AG08395 (cell line): ENCODE data around the gene CELF6.
"Not testable (repeated sequence)": the region's sequence is repeated elsewhere in the genome, so short reads cannot be mapped to it uniquely, and the experiment has no call there.

Experiments used
- DNase-seq: peaks from one replicate; pipeline ENCODE4 v3.0.0; 2012; ENCODE audit warnings: mixed read lengths, low spot score

Gene CELF6

DNA sequence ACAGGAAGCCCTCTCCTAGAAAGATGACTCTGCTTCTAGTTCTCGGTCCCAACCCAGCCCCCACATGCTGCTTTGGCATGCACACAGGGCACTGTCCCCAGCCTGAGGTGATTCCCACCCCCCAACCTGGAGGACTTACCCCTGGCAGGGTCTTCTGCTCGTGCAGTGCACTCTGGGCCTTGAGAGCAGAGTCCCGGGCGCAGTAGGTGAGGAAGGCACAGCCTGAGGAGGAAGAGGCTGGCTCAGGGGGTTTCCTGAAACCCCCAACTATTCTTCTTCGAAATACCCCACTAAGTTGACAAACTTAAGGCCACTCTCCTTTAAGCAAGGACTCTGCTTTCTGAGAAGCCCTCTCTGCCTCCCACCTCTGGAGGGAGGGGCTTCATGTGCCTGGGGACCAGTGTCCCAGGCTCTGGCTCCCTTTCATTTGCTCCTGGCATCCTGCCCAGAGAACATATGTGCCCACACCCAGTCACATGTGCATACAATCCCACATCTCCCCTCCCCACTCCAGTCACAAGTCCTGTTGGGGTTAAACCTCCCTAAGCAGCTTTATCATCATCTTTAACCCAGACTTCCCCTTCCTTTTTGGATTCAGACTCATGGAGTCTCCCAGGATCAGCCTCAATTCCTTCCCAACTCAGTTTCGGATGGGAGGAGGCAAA, 4.1 kb downstream of the CELF6 start:
- no peak for DNase-seq

DNA sequence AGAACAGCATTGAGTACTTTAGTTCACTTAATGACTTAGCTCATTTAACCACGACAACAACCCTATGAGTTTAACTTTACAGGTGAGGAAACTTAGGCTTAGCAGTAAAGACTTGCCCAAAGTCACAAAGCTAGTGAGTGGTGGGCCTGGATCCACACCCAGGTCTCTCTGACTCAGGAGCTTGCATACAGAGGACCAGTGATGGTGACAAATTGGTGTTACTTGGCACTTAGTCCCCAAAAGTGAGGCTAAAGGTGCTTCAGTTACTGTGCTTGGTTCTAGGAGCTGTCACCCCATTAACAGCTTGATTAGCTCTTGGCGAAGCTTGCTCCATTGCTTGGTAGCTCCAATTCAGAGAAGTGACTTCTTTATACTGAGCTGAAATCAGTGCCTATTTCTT, 6.1 kb downstream of the CELF6 start:
- DNase-seq, result no peak

DNA sequence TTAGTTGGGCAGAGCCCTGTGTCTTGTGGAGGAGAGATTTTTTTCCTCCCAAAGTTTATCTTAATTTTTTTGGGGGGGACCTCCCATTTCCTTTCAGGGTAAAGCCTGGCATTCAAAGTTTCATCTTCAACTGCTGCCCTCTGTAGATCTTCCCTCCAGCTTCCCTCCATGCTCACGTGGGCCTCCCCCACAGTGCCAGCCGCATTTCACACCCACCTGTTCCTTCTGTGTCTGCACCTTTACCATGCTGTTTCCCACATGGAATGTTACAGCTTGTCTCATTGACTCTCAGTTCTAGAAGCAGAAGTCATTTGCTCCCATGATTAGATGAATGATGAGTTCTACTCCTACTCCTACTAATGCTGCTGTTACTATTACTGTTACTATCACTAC, 6.5 kb downstream of the CELF6 start:
- no peak for DNase-seq

GRCh38 chr15:72312605-72313447, 7.1 kb downstream of the CELF6 start:
- DNase-seq, result peak; percentile 91

DNA sequence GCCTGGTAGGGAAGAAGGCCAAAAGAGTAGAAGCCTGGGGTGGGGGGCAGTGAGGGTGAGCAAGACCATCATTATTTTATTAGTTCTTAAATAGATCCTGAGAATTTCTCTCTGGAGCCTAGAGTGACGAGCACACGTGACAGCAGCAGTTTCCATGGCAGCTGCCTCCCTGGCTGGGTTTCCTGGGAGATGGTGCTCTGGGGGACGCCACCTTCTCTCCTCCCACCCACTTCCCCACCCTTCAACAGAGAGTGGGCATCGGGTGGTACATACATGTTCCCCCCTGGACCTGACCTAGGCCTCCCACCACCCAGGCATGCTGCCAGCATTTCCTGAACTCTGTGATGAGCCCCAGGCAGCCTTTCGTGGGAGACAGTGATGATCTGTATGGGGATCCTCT, 12.9 kb downstream of the CELF6 start:
- DNase-seq, result no peak

- DNase-seq, result no peak
These were observed 13.7 kb downstream of the CELF6 start for GRCh38 chr15:72306211-72306785.

GRCh38 chr15:72304596-72304995, 15.4 kb downstream of the CELF6 start:
- no peak for DNase-seq

GRCh38 chr15:72302955-72303354, 17.0 kb downstream of the CELF6 start:
- DNase-seq, result no peak

DNA sequence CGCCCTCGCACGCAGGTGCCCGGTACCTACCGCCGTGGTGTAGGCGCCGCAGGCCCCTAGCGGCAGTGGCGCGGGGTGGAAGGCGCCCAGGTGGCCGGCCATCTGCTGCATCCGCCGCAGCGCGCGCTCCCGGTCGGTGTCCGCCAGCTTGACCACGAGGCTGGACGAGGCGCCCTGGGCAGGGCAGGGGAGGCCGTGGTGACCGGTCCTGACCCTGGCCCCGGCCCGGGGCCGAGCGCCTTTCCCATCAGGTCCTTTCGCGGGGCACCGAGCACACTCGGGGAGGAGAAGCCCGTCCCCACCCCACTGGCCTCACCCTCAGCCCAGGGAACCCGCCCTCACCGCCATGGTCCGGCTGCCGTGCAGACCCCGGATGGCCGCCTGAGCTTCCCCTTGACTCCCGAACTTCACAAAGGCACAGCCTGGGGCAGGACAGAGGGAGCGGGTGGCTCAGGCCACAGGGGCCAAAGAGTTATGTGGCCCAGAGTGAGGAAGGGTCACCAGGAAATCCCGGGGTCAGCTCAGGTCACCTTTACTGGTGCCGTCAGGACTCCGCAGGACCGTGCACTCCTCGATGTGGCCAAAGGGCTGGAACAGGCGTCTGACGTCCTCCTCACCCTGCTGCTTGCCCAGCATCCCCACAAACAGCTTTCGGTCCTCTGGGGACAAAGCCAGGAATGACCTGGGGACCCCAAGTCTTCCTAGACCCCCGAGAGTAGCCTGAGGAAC, 30.2 kb downstream of the CELF6 start:
- DNase-seq, result no peak

DNA sequence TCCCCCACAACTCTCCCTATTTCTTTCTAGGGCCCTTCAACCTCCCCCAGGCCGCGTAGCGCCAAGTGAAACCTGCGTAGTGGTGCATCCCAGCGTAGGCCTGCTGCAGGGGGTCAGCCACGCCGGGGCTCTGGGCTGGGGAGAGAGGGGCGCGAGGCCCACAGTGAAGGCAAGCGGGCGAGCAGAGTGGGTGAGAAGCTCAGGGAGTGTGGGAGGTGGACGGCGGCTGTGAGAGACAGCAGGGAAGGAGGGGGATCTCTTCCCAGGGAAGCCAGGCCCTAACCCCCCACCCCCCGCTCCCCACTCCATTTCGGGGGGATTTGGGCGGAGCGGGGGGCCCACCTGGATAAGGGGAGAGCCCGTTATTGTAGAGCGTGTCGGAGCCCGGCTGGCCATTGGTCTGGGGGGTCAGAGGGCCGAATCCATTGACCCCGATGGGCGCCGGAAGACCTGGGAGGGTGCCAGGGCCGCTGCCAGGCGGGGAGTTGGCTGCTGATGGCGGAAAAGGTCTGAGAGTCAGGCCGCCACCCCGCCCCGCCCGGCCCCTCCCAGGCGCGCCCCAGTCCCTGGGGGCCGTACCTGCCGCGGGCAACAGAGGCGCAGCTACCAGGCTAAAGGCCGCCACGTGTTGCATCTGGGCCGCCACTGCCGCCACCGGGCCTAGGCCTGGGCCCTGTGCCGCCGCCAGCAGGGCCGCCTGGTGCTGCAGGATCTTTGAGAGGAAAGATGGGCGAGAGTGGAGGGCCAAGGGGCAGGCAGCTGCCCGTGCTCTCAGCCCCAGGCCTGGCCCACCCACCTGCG, 31.0 kb downstream of the CELF6 start:
- no peak for DNase-seq

DNA sequence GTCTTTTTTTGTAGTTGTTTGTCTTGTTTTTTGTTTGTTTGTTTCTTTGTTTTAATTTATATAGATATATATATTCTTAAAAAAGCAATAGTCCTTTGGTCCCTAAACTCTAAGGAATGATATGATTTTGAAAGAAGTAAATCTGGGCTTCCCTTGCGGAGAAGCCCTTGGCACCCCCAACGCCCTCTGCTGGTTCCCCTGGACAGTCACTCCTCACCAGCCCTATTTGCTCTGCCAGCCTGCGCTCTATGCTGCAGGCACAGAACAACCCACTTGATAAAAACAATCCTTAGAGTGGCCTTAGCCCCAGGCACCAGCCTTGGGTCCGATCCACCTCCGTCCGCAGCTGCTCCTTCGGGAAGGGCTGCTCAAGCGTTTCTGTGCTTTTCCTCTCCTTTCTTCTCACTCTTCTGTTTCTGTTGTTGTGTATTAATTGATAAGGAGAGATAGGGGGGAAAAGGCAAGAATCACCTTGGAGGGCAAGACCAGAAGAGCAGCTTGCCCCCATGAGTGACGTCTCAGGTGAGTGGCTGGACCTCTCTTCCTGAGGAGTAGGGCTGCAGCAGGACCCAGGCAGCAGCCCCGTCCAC, 33.9 kb downstream of the CELF6 start:
- DNase-seq, result peak; percentile 37

DNA sequence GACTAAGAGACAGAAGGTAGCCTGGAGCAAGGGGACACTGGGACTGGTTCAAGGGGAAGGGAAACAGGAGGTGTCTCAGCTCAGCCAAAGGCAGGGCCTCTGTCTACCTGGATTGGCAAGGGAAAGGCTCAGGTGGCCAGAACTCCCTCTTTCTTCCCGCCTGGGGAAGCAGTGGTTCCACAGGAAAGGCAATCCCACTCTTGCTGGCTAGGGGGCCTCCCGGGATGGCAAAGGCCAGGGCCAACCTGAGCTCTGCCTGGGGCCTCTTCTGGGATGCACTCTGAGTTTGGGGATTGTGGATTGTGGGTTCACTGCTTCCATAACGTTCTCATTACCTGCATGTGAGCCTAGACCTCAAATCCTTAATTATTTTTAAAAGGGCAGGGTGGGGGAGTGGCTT, 34.6 kb downstream of the CELF6 start:
- DNase-seq, result no peak

DNA sequence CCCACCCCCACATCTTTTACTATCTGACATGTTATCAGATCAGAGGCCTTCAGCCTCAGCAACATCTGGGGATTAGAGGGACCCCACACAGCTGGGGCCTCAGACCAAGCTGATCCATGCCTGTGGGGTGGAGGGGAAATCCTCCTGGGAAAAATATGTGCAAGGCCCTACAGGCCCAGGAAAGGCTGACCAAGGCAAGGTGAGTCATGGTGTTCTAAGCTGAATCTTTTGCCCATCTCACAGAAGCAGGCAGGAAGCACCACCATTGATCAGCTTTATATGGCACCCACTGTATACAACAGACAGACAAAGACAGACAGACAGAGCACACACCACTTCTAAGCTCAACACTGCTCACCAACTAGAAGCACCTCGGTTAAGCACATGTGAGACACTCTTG, 35.2 kb downstream of the CELF6 start:
- no peak for DNase-seq

DNA sequence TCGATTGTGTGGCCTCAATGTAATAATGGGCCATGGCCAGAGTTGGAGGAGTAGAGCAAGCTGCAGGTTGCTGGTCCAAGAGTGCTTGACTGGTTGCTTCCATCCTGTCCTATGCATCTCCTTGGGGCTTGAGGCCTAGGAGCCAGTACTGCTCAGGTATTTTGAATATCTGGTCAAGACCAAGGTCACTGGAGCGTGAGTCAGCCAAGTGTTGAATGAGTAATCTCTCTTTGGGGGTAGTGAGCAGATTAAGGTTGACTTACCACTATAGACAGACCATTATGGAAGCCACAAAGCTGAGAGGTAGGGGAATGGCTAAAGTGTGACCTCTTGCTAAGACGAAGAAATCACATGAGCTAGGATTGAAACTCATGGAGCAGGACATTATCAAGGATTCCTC, 38.2 kb downstream of the CELF6 start:
- no peak for DNase-seq

GRCh38 chr15:72280751-72281150, 39.2 kb downstream of the CELF6 start:
- no peak for DNase-seq

DNA sequence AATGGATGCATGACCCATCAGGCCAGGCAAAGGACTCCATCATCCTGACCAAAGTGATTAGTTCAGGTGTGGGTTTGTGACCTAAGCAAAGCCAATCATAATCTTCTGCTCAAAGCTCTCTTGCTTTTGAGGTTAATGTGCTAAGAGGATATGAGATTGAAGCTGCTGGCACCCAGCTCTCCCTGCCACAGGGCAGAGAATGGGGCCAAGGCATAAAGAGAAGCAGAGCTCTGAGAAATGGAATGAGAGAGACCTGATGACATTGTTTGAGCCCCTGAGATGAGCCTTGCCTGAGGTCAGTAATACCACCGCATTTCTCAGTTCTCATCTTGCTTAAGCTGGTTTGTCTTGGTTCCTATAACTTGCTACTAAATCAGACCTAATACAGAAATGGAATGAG, 41.2 kb downstream of the CELF6 start:
- no peak for DNase-seq

- no peak for DNase-seq
These were observed 43.6 kb downstream of the CELF6 start for GRCh38 chr15:72276326-72276700.

DNA sequence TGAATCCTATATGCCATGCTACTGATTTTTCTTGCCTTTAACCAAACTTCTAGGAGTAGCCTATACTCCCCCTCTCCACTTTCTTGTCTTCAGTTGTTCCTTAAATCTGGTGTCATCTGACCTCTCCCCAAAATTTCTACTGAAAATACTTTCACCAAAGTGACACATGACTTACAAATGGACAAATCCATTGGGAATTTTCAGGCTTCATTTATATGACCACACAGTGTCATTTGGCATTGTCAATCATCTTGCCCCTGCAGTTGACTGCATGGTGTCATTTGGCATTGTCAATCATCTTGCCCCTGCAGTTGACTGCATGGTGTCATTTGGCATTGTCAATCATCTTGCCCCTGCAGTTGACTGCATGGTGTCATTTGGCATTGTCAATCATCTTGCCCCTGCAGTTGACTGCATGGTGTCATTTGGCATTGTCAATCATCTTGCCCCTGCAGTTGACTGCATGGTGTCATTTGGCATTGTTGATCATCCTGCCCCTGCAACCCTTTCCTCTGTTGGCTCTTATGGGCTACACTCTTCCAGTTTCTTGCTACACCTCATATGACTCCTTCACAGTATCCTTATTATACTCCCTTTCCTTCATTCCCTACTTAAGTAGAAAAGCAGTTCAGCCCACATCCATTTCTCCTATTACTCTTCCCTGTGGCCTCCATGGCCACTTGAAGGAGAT, 44.2 kb downstream of the CELF6 start:
- not testable (repeated sequence) for DNase-seq

GRCh38 chr15:72272997-72273352, 47.0 kb downstream of the CELF6 start:
- no peak for DNase-seq

DNA sequence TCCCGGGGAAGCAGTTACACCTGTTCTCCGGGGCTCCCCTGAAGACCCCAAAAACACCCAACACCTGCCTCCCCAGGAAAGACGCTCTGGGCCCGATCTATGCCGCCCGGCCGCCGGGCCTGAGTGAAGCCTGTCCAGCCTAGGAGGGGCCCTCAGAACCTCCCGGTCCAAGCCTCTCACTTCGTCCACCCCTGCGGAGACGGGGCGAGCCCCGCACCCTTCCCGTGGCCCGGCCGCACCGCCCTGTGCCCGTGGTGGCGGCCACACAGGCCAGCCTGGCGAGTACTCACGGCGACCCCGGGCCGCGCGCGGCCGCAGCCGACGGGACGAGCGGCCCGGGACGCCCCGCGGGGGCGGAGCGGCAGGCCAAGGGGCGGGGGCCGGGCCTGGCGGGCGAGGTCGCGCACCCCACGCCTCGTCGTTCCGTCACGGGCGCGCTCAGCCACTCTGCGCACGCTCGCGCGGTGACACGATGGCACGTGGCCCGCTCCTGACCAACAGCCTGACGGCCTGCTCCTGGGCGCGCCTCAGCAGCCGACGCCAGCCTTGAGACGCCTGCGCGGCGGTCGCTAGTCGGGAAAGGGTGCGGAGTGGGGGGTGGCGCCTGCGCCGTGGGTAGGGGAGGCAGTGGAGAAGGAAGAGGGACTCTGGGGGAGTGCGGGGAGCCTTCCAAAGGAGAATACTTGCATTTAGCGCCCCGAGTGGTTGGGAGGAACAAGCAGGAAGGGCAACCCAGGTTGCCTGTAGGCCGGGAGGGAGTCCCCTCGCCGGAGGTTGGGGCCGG, 47.6 kb downstream of the CELF6 start, which contains the start of gene PARP6:
Gene PARP6, minus strand, starts transcription at position 342 of the 784 bp plus-strand sequence. CDS start 5,077 bp downstream, outside the sequence.
- peak; percentile 100 for DNase-seq
